Gastrocnemius medialis (tissue), 4 donors: ENCODE data around the gene NUMB.

Source experiments
- POLR2A ChIP-seq, 2 donors: fragments of 450-650 bp; IDR thresholded peaks; one replicate each; pipeline ENCODE4 v1.6.1; 2017; ENCODE audit warnings: antibody characterized with exemption in 2 of 2, mild to moderate bottlenecking in 2 of 2, moderate library complexity in 2 of 2
- TF ChIP-seq, protein P1 (sequence below), 5 experiments: fragments of 450-650 bp in 3 of 5; fragments of 200-600 bp in 2 of 5; sonication (generic) in 2 of 5; IDR thresholded peaks in 4 of 5; conservative IDR thresholded peaks in 1 of 5; 1 replicate in 4 of 5; 2 replicates in 1 of 5; pipeline ENCODE4 v1.5.1; 2016 to 2019; ENCODE audit warnings: antibody characterized with exemption in 5 of 5, mild to moderate bottlenecking in 3 of 5, moderate library complexity in 3 of 5

DNA sequence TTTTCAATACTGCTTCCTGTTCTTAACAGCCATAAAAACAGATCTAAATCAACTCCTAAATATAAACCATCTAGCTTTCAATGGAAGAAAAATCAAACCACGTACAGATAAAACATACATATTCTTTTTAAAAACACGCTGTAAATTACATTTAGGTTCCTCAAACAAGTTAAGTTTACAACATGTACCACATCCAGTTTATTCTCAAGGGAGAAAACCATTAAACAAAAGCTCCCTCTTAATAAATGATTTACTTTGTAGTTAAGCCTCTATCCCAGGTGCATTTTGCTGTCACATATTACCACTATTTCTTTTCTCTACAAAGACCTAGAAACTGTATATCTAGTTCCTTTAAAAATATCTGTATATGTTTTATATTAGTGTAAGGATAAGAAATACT, 3.1 kb downstream of the NUMB start:
- no peak for TF ChIP-seq POLR2A (IDR thresholded peaks at IDR 0.05)
- TF ChIP-seq, protein P1, sequence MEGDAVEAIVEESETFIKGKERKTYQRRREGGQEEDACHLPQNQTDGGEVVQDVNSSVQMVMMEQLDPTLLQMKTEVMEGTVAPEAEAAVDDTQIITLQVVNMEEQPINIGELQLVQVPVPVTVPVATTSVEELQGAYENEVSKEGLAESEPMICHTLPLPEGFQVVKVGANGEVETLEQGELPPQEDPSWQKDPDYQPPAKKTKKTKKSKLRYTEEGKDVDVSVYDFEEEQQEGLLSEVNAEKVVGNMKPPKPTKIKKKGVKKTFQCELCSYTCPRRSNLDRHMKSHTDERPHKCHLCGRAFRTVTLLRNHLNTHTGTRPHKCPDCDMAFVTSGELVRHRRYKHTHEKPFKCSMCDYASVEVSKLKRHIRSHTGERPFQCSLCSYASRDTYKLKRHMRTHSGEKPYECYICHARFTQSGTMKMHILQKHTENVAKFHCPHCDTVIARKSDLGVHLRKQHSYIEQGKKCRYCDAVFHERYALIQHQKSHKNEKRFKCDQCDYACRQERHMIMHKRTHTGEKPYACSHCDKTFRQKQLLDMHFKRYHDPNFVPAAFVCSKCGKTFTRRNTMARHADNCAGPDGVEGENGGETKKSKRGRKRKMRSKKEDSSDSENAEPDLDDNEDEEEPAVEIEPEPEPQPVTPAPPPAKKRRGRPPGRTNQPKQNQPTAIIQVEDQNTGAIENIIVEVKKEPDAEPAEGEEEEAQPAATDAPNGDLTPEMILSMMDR (IDR thresholded peaks at IDR 0.05 in 4 of 5, conservative IDR thresholded peaks at IDR 0.05 in 1 of 5) = no peak
